Liver (tissue), 3 donors: ENCODE results near the gene TOX2.

ENCODE experiments used
- EGR1 ChIP-seq, 2 donors: IDR thresholded peaks; 2 replicates each; pipeline ENCODE4 v1.6.1; 2016 to 2018; ENCODE audit warnings: antibody characterized with exemption in 2 of 2, low read depth in 2 of 2
- FOXA1 ChIP-seq: IDR thresholded peaks from 2 replicates; pipeline ENCODE4 v1.6.1; 2016; ENCODE audit warnings: antibody characterized with exemption
- GABPA ChIP-seq, 2 donors: IDR thresholded peaks in 1 of 2; conservative IDR thresholded peaks in 1 of 2; 2 replicates each; pipeline ENCODE4 v1.6.1; 2016; ENCODE audit warnings: antibody characterized with exemption in 2 of 2, mild to moderate bottlenecking in 1 of 2, moderate library complexity in 1 of 2
- JUND ChIP-seq, 2 donors: IDR thresholded peaks; 2 replicates each; pipeline ENCODE4 v1.6.1; 2016; ENCODE audit warnings: antibody characterized with exemption in 2 of 2
- RAD21 ChIP-seq, 2 donors: IDR thresholded peaks; 2 replicates each; pipeline ENCODE4 v1.6.1; 2016; ENCODE audit warnings: antibody characterized with exemption in 2 of 2, mild to moderate bottlenecking in 2 of 2
- REST ChIP-seq: IDR thresholded peaks from 2 replicates; pipeline ENCODE4 v1.6.1; 2016; ENCODE audit warnings: antibody characterized with exemption, mild to moderate bottlenecking
- RXRA ChIP-seq, 2 donors: IDR thresholded peaks; 2 replicates each; pipeline ENCODE4 v1.6.1; 2017 to 2018; ENCODE audit warnings: antibody characterized with exemption in 2 of 2, mild to moderate bottlenecking in 1 of 2
- SP1 ChIP-seq: IDR thresholded peaks from 2 replicates; pipeline ENCODE4 v1.6.1; 2018; ENCODE audit warnings: antibody characterized with exemption, mild to moderate bottlenecking
- TAF1 ChIP-seq: conservative IDR thresholded peaks from 2 replicates; pipeline ENCODE4 v1.6.1; 2016; ENCODE audit warnings: antibody characterized with exemption, mild to moderate bottlenecking
- YY1 ChIP-seq: IDR thresholded peaks from 2 replicates; pipeline ENCODE4 v1.6.1; 2016; ENCODE audit warnings: antibody characterized with exemption, mild to moderate bottlenecking
- ZBTB33 ChIP-seq: IDR thresholded peaks from 2 replicates; pipeline ENCODE4 v1.6.1; 2016; ENCODE audit warnings: antibody characterized with exemption
- TF ChIP-seq, protein P1 (sequence below): fragments of 150-350 bp; IDR thresholded peaks from 2 replicates; pipeline ENCODE4 v1.5.1; 2017; ENCODE audit warnings: improper control_type of control experiment, low read depth, low read length; ENCODE audit not compliant: missing input control
- TF ChIP-seq, protein P2 (sequence below): IDR thresholded peaks from 2 replicates; pipeline ENCODE4 v1.6.1; 2016; ENCODE audit warnings: antibody characterized with exemption
- donor health status: healthy.
- donor health status: healthy.

DNA sequence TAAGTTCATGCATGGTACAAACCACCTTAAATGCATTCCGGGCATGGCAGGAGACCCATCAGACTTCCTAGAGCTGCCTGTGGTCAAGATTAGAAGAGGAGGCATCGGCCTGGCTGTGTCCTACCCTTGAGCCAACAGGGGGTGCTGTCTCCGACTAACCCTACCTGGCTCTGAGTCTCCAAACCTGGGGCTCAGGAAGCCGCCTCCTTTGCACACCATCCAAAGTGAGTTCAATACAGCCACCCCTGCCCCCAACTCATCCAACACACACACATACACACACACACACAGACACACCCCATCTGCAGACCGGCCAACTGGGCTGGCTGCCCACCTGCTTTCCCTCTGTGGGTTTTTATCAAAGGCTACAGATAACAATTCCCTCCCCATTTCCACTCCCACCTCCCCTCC lies 195.3 kb downstream of the TOX2 start:
- TF ChIP-seq, protein P1, sequence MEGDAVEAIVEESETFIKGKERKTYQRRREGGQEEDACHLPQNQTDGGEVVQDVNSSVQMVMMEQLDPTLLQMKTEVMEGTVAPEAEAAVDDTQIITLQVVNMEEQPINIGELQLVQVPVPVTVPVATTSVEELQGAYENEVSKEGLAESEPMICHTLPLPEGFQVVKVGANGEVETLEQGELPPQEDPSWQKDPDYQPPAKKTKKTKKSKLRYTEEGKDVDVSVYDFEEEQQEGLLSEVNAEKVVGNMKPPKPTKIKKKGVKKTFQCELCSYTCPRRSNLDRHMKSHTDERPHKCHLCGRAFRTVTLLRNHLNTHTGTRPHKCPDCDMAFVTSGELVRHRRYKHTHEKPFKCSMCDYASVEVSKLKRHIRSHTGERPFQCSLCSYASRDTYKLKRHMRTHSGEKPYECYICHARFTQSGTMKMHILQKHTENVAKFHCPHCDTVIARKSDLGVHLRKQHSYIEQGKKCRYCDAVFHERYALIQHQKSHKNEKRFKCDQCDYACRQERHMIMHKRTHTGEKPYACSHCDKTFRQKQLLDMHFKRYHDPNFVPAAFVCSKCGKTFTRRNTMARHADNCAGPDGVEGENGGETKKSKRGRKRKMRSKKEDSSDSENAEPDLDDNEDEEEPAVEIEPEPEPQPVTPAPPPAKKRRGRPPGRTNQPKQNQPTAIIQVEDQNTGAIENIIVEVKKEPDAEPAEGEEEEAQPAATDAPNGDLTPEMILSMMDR = no peak
- no peak for TF ChIP-seq RAD21 (IDR thresholded peaks at IDR 0.05)
- TF ChIP-seq REST = no peak
- TF ChIP-seq FOXA1 = no peak
- TF ChIP-seq SP1 = no peak
- no peak for TF ChIP-seq ZBTB33
- no peak for TF ChIP-seq TAF1
- no peak for TF ChIP-seq JUND (IDR thresholded peaks at IDR 0.05)
- TF ChIP-seq YY1 = no peak
- TF ChIP-seq, protein P2, sequence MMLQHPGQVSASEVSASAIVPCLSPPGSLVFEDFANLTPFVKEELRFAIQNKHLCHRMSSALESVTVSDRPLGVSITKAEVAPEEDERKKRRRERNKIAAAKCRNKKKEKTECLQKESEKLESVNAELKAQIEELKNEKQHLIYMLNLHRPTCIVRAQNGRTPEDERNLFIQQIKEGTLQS = no peak
- TF ChIP-seq EGR1 (IDR thresholded peaks at IDR 0.05; ENCODE audit: low read depth in 2 of 2) = no peak
- TF ChIP-seq RXRA (IDR thresholded peaks at IDR 0.05) = no peak
- no peak for TF ChIP-seq GABPA (IDR thresholded peaks at IDR 0.05 in 1 of 2, conservative IDR thresholded peaks at IDR 0.05 in 1 of 2)
